Activated naive CD8-positive, alpha-beta T cell treated with anti-CD3 and anti-CD28 coated beads, Interleukin-2, amount 50 U/mL, for 16 hours (primary cell): ENCODE measurements around the gene NKAPL.
"Not testable (repeated sequence)": the region's sequence is repeated elsewhere in the genome, so short reads cannot be mapped to it uniquely, and the experiment has no call there.

ENCODE experiments used
- DNase-seq: peaks from one replicate; pipeline ENCODE4 v3.0.0-alpha.2; 2020; ENCODE audit warnings: low read depth, low spot score

NKAPL gene

GRCh38 chr6:28296520-28297060 is 37.5 kb downstream of the NKAPL start:
- DNase-seq = no peak

GRCh38 chr6:28303570-28303969 is 44.5 kb downstream of the NKAPL start:
- DNase-seq = no peak

GRCh38 chr6:28306363-28306762 is 47.3 kb downstream of the NKAPL start:
- DNase-seq = not testable (repeated sequence)
